ENCODE measurements around the gene CEP95. TPM values are rescaled to one million over a fixed set of nuclear protein-coding genes. Genes with fewer than 3 reads are reported as not detected.

The CEP95 gene
- total RNA-seq, 1 experiment from 2014 or later: 63.8 TPM

DNA sequence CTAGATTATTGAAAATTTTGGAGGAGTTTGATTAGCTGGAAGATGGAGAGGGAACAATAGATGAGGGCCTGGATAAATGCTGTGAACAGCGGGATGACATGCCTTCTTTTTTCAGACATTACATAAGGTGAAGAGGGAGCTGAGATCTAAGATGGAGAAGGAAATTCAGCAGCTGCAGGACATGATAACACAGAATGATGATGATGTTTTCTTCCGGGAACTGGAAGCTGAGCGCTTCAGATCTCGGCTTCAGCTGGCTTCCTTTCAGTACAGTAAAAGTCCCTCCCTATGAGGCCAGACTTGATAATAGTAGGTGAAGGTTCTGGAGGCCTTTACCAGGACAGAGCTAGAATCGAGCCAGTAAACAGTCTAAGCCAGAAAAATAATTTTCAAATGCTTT, 30.7 kb downstream of the CEP95 start (continued):
- TF ChIP-seq, protein P1, sequence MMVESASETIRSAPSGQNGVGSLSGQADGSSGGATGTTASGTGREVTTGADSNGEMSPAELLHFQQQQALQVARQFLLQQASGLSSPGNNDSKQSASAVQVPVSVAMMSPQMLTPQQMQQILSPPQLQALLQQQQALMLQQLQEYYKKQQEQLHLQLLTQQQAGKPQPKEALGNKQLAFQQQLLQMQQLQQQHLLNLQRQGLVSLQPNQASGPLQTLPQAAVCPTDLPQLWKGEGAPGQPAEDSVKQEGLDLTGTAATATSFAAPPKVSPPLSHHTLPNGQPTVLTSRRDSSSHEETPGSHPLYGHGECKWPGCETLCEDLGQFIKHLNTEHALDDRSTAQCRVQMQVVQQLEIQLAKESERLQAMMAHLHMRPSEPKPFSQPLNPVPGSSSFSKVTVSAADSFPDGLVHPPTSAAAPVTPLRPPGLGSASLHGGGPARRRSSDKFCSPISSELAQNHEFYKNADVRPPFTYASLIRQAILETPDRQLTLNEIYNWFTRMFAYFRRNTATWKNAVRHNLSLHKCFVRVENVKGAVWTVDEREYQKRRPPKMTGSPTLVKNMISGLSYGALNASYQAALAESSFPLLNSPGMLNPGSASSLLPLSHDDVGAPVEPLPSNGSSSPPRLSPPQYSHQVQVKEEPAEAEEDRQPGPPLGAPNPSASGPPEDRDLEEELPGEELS (CRISPR knock-in tag; IDR thresholded peaks at IDR 0.05): no peak
- TF ChIP-seq E2F1 (CRISPR knock-in tag; IDR thresholded peaks at IDR 0.05) (no peak), ESRRA (CRISPR knock-in tag; IDR thresholded peaks at IDR 0.05; ENCODE audit: borderline replicate concordance) (no peak)

DNA sequence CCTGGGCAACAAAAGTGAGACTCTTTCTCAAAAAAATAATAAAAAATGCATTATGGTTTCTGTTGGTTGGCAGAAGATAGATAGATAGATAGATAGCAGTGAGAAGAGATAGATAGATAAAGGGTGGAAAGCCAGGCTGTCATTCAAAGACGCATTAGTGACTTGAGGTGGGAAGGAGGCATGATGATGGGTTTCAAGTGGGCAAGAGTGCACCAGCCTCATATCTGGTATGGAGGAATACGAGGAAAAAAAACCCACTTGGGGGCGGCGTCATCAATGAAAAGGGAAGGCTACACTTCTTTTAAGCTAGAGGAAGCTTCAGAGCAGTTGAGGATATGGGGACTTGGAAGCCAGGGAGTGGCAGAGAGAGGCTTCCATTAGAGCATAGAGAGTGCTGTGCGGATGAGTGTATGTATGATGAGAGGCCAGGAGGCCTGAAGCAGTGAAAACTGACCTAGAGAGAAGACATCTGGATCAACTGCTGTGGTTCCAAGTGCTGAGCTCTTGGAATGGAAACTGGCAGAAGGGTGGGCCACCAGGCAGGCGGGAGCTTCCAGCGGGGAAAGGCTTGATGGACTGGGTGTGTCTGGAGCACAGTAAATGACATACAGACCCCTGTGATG, 31.8 kb downstream of the CEP95 start:
- no peaks in the 10 kb centered on the region for H3K9me3 Mint-ChIP-seq
- ChIA-PET CTCF (interaction anchor here (0.8 to 1.5 kb wide), 3 partner anchors 9 to 111 kb away, joined by 3 to 5 read pairs (median 3); no protein-coding TSS in a partner anchor), POLR2A (interaction anchor here (1.1 kb wide), 1 partner anchor 33 kb away, joined by 6 read pairs; the partner anchor contains the start of genes CEP95 and DDX5)
- no peaks in the 10 kb centered on the region for H3K27me3 Mint-ChIP-seq (ENCODE audit: low read depth)
- DNase-seq (ENCODE audit: low spot score): no peak
- ATAC-seq: no peak
- peak overlapping the region; percentile 75 for H3K27ac Mint-ChIP-seq
- peaks cover 40% of the 10 kb centered on the region for H3K36me3 Mint-ChIP-seq
- H3K4me1 Mint-ChIP-seq: no peaks in the 10 kb centered on the region
- no peak overlapping the region for H3K4me3 Mint-ChIP-seq
- TF ChIP-seq FOXK1 (CRISPR knock-in tag; IDR thresholded peaks at IDR 0.05) (no peak), ELF4 (CRISPR knock-in tag; IDR thresholded peaks at IDR 0.05; ENCODE audit: low read depth) (no peak), TP53 (CRISPR knock-in tag; IDR thresholded peaks at IDR 0.05) (no peak), NFYB (CRISPR knock-in tag; conservative IDR thresholded peaks at IDR 0.05; ENCODE audit: low read depth) (no peak), ATF3 (CRISPR knock-in tag; conservative IDR thresholded peaks at IDR 0.05) (no peak), ERG (CRISPR knock-in tag; IDR thresholded peaks at IDR 0.05) (no peak), MXD4 (CRISPR knock-in tag; IDR thresholded peaks at IDR 0.05; ENCODE audit: borderline replicate concordance) (no peak), PREB (CRISPR knock-in tag; IDR thresholded peaks at IDR 0.05; ENCODE audit: borderline replicate concordance) (no peak), ZNF232 (CRISPR knock-in tag; IDR thresholded peaks at IDR 0.05) (no peak), TEAD1 (CRISPR knock-in tag; IDR thresholded peaks at IDR 0.05) (no peak), TEAD4 (CRISPR knock-in tag; IDR thresholded peaks at IDR 0.05) (no peak), CBFB (CRISPR knock-in tag; IDR thresholded peaks at IDR 0.05; ENCODE audit: low read depth) (no peak), E2F4 (CRISPR knock-in tag; IDR thresholded peaks at IDR 0.05; ENCODE audit: borderline replicate concordance, low read depth) (no peak)
- TF ChIP-seq, protein P2, sequence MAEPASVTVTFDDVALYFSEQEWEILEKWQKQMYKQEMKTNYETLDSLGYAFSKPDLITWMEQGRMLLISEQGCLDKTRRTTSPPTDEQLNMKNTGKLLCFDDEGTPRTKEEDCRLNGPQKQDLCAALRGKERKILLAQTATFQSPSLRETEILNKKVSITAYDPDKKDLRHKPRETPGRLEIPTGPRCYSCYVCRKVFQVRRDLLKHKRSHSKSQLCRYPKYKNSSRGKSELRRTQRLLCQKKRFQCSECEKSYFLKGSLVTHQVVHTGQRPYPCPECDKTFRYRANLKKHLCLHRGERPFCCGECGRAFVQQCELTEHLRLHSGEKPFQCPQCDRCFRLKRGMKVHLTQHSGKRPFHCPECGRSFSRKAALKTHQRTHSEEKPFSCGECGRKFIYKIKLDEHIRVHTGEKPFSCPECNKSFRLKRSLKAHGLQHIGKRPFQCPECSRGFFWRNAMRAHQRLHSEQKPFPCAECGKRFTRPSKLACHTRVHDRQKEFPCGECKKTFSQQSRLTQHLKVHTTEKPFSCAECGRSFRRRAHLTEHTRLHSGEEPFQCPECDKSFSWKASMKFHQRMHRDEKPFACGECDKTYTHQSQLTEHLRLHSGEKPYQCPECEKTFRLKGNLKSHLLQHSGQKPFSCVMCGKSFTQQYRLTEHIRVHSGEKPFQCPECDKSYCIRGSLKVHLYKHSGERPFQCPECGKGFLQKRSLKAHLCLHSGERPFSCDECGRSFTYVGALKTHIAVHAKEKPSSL (CRISPR knock-in tag; conservative IDR thresholded peaks at IDR 0.05): no peak
- TF ChIP-seq, protein P3, sequence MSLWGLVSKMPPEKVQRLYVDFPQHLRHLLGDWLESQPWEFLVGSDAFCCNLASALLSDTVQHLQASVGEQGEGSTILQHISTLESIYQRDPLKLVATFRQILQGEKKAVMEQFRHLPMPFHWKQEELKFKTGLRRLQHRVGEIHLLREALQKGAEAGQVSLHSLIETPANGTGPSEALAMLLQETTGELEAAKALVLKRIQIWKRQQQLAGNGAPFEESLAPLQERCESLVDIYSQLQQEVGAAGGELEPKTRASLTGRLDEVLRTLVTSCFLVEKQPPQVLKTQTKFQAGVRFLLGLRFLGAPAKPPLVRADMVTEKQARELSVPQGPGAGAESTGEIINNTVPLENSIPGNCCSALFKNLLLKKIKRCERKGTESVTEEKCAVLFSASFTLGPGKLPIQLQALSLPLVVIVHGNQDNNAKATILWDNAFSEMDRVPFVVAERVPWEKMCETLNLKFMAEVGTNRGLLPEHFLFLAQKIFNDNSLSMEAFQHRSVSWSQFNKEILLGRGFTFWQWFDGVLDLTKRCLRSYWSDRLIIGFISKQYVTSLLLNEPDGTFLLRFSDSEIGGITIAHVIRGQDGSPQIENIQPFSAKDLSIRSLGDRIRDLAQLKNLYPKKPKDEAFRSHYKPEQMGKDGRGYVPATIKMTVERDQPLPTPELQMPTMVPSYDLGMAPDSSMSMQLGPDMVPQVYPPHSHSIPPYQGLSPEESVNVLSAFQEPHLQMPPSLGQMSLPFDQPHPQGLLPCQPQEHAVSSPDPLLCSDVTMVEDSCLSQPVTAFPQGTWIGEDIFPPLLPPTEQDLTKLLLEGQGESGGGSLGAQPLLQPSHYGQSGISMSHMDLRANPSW (CRISPR knock-in tag; conservative IDR thresholded peaks at IDR 0.05; ENCODE audit: low read depth): no peak
- TF ChIP-seq, protein P4, sequence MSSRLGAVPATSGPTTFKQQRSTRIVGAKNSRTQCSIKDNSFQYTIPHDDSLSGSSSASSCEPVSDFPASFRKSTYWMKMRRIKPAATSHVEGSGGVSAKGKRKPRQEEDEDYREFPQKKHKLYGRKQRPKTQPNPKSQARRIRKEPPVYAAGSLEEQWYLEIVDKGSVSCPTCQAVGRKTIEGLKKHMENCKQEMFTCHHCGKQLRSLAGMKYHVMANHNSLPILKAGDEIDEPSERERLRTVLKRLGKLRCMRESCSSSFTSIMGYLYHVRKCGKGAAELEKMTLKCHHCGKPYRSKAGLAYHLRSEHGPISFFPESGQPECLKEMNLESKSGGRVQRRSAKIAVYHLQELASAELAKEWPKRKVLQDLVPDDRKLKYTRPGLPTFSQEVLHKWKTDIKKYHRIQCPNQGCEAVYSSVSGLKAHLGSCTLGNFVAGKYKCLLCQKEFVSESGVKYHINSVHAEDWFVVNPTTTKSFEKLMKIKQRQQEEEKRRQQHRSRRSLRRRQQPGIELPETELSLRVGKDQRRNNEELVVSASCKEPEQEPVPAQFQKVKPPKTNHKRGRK (CRISPR knock-in tag; IDR thresholded peaks at IDR 0.05; ENCODE audit: borderline replicate concordance): no peak

Data from WTC11 (cell line).